HepG2 (cell line): Measurements from ENCODE around the gene CCT3. TPM values are rescaled to one million over a fixed set of nuclear protein-coding genes. Genes with fewer than 3 reads are reported as not detected.

ENCODE experiments used
- BORCS8-MEF2B ChIP-seq: sonication (generic); formaldehyde crosslinking; IDR thresholded peaks from 2 replicates; pipeline ENCODE4 v1.8.0; 2022; ENCODE audit warnings: mild to moderate bottlenecking, missing genetic modification reagents
- CEBPB ChIP-seq: IDR thresholded peaks from 2 replicates; pipeline ENCODE4 v1.6.1; 2011; ENCODE audit warnings: low read depth, low read length, improper control_type of control experiment, borderline replicate concordance
- CEBPZ ChIP-seq: IDR thresholded peaks from 2 replicates; pipeline ENCODE4 v1.6.1; 2012; ENCODE audit warnings: low read length, improper control_type of control experiment
- KDM6A ChIP-seq: IDR thresholded peaks from 2 replicates; pipeline ENCODE4 v1.6.1; 2016; ENCODE audit warnings: low read depth
- KLF12 ChIP-seq: sonication (generic); formaldehyde crosslinking; IDR thresholded peaks from 2 replicates; pipeline ENCODE4 v1.4.0; 2020; ENCODE audit warnings: missing genetic modification reagents, borderline replicate concordance
- MAZ ChIP-seq, 2 experiments: sonication (generic) in 1 of 2; formaldehyde crosslinking in 1 of 2; IDR thresholded peaks; 2 replicates each; pipeline versions ENCODE4 v1.5.0 to v1.6.1; 2012 to 2020; ENCODE audit warnings: low read depth in 2 of 2, mild to moderate bottlenecking in 2 of 2, borderline replicate concordance in 1 of 2, improper control_type of control experiment in 1 of 2, low read length in 1 of 2, missing genetic modification reagents in 1 of 2, moderate library complexity in 1 of 2
- PHB2 ChIP-seq: fragments of 450-650 bp; IDR thresholded peaks from 2 replicates; pipeline ENCODE4 v1.6.1; 2018; ENCODE audit not compliant: partially characterized antibody
- SRY ChIP-seq: sonication (generic); formaldehyde crosslinking; IDR thresholded peaks from 2 replicates; pipeline ENCODE4 v1.8.0; 2022; ENCODE audit warnings: mild to moderate bottlenecking, missing genetic modification reagents
- TGIF2 ChIP-seq: IDR thresholded peaks from 2 replicates; pipeline ENCODE4 v1.6.1; 2016; ENCODE audit warnings: control low read depth, missing compliant biosample characterization
- TRIM22 ChIP-seq: fragments of 450-650 bp; IDR thresholded peaks from 2 replicates; pipeline ENCODE4 v1.6.1; 2017
- ZBTB7B ChIP-seq: sonication (generic); formaldehyde crosslinking; IDR thresholded peaks from 2 replicates; pipeline ENCODE4 v1.4.0; 2020; ENCODE audit warnings: missing genetic modification reagents
- ZFP91 ChIP-seq: sonication (generic); formaldehyde crosslinking; IDR thresholded peaks from 2 replicates; pipeline ENCODE4 v1.9.0; 2022; ENCODE audit warnings: missing genetic modification reagents, mild to moderate bottlenecking, borderline replicate concordance
- ZNF10 ChIP-seq: sonication (generic); formaldehyde crosslinking; IDR thresholded peaks from 2 replicates; pipeline ENCODE4 v1.4.0; 2020; ENCODE audit warnings: mild to moderate bottlenecking, low read depth, missing genetic modification reagents, borderline replicate concordance
- ZNF124 ChIP-seq: sonication (generic); formaldehyde crosslinking; IDR thresholded peaks from 2 replicates; pipeline ENCODE4 v1.4.0; 2020; ENCODE audit warnings: missing genetic modification reagents
- ZNF225 ChIP-seq: sonication (generic); formaldehyde crosslinking; IDR thresholded peaks from 2 replicates; pipeline ENCODE4 v1.4.0; 2020; ENCODE audit warnings: mild to moderate bottlenecking, missing genetic modification reagents
- ZNF281 ChIP-seq: sonication (generic); formaldehyde crosslinking; IDR thresholded peaks from 2 replicates; pipeline ENCODE4 v1.4.0; 2020; ENCODE audit warnings: missing genetic modification reagents, borderline replicate concordance
- ZNF724P ChIP-seq: sonication (generic); formaldehyde crosslinking; IDR thresholded peaks from 2 replicates; pipeline ENCODE4 v1.8.0; 2022; ENCODE audit warnings: missing genetic modification reagents, borderline replicate concordance
- ZNF790 ChIP-seq: sonication (generic); formaldehyde crosslinking; IDR thresholded peaks from 2 replicates; pipeline ENCODE4 v1.8.0; 2022; ENCODE audit warnings: missing genetic modification reagents, mild to moderate bottlenecking, borderline replicate concordance
- polyA plus RNA-seq, 8 experiments: library from polyadenylated mRNA; depleted of rRNA in 3 of 8; stranded (reverse) in 7 of 8; unstranded in 1 of 8; fragments of >200 nt; fragmentation: Illumina TruSeq in 4 of 8; extraction: Trizol in 4 of 8; gene quantifications; 2 replicates each; pipeline versions ENCODE4 v1.2.1 to v1.2.3, GENCODE V29; 2011 to 2016; ENCODE audit warnings: low read depth in 4 of 8, missing spikeins in 1 of 8, mixed read lengths in 1 of 8; ENCODE audit not compliant: insufficient read depth in 1 of 8
- total RNA-seq, 5 experiments: library from RNA; depleted of rRNA; stranded (reverse); fragments of >200 nt; fragmentation: Illumina TruSeq; extraction: Trizol; gene quantifications; 2 replicates each; pipeline ENCODE4 v1.2.3, GENCODE V29; 2016; ENCODE audit warnings: low read depth in 1 of 5

The CCT3 gene
- total and polyA plus RNA-seq, 2 of the 13 experiments (the other 11 are each of a cell fraction or from before 2014, with no cell fraction given), result 319 to 615 TPM

- TF ChIP-seq ZNF281 (CRISPR knock-in tag) (no peak), CEBPZ (no peak), TRIM22 (no peak), ZNF790 (no peak), CEBPB (no peak), ZNF724P (CRISPR knock-in tag) (no peak), MAZ (IDR thresholded peaks at IDR 0.05; ENCODE audit: borderline replicate concordance, low read depth, low read length) (no peak), MAZ (CRISPR knock-in tag; IDR thresholded peaks at IDR 0.05; ENCODE audit: low read depth) (no peak), SRY (no peak), KLF12 (CRISPR knock-in tag) (no peak), PHB2 (no peak), KDM6A (CRISPR knock-in tag) (no peak), TGIF2 (0 out of 2 replicates have a peak, but pooled peaks have one; percentile 67), ZNF124 (CRISPR knock-in tag) (no peak), ZNF225 (CRISPR knock-in tag) (no peak), ZNF10 (no peak), ZBTB7B (no peak), ZFP91 (CRISPR knock-in tag) (peak; percentile 31; the same call in 1 of the 2 replicates), BORCS8-MEF2B (CRISPR knock-in tag) (no peak)
Observed at GRCh38 chr1:156295391-156295947, 42.6 kb downstream of the CCT3 start, which contains the start of gene GLMP (continued).
